GM18868 (cell line): ENCODE results near the gene ITSN2.

ENCODE experiments used
- ATAC-seq: cut with Tn5 transposase; IDR thresholded peaks from one replicate; pipeline ENCODE4 v1.9.1; 2021; ENCODE audit warnings: mild to moderate bottlenecking, moderate library complexity; ENCODE audit not compliant: unreplicated experiment

ITSN2 gene

GRCh38 chr2:24337890-24338289, 22.4 kb downstream of the ITSN2 start:
- ATAC-seq: no peak

GRCh38 chr2:24336811-24337210, 23.5 kb downstream of the ITSN2 start:
- no peak for ATAC-seq

- no peak for ATAC-seq
These were observed 26.1 kb downstream of the ITSN2 start for GRCh38 chr2:24334245-24334633.

- ATAC-seq: no peak
These were observed 27.4 kb downstream of the ITSN2 start for GRCh38 chr2:24332791-24333540.

- peak; percentile 23 for ATAC-seq
These were observed 30.2 kb downstream of the ITSN2 start for GRCh38 chr2:24330161-24330560.

GRCh38 chr2:24329700-24330099, 30.6 kb downstream of the ITSN2 start:
- ATAC-seq: peak; percentile 49

GRCh38 chr2:24328010-24328409, 32.3 kb downstream of the ITSN2 start:
- no peak for ATAC-seq

GRCh38 chr2:24317491-24317920, 42.8 kb downstream of the ITSN2 start:
- no peak for ATAC-seq

- peak; percentile 73 for ATAC-seq
These were observed 44.7 kb downstream of the ITSN2 start for GRCh38 chr2:24315669-24316068.

GRCh38 chr2:24313744-24314632, 46.3 kb downstream of the ITSN2 start:
- peak; percentile 35 for ATAC-seq

GRCh38 chr2:24307961-24308360, 52.4 kb downstream of the ITSN2 start:
- no peak for ATAC-seq

- ATAC-seq: no peak
These were observed 55.7 kb downstream of the ITSN2 start for GRCh38 chr2:24304631-24305030.

GRCh38 chr2:24304098-24304497, 56.2 kb downstream of the ITSN2 start:
- ATAC-seq: no peak

- ATAC-seq: no peak
These were observed 58.7 kb downstream of the ITSN2 start for GRCh38 chr2:24301599-24301998.

- no peak for ATAC-seq
These were observed 62.7 kb downstream of the ITSN2 start for GRCh38 chr2:24297663-24298062.

GRCh38 chr2:24287171-24287570, 73.2 kb downstream of the ITSN2 start:
- ATAC-seq: peak; percentile 55

- ATAC-seq: no peak
These were observed 74.7 kb downstream of the ITSN2 start for GRCh38 chr2:24285484-24286152.

GRCh38 chr2:24280645-24281044, 79.7 kb downstream of the ITSN2 start:
- no peak for ATAC-seq

GRCh38 chr2:24280161-24280560, 80.2 kb downstream of the ITSN2 start:
- no peak for ATAC-seq

- ATAC-seq: no peak
These were observed 83.9 kb downstream of the ITSN2 start for GRCh38 chr2:24276349-24276899.

GRCh38 chr2:24274809-24275208, 85.5 kb downstream of the ITSN2 start:
- ATAC-seq: no peak
